Measurements from ENCODE around the gene TXK. TPM values are rescaled to one million over a fixed set of nuclear protein-coding genes. Genes with fewer than 3 reads are reported as not detected.
A peak's percentile ranks its signal among the peaks of the same experiment; 100 is the strongest.

TXK gene
- total and polyA plus RNA-seq, 2 donors from 2014 or later = 0.26 to 7.9 TPM

DNA sequence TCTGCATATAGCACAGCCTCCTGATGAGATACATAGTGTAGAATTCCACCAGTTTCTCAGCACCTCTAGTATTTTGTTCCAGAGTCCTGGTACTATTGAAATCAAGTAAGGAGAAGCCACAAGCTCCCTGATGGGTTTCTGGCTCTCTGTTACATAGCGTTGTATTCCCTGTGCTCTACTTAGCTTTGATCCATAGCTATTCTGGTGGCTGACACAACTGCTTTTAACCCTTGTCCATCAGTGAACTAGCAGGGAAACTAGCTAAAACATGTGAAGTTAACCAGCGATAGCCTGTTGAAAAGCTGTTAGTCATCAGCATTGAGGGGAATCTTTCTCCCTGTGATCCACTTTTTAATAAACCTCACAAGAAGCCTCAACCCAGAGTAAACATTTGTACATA lies 90.5 kb downstream of the TXK start:
- Histone ChIP-seq H3K27ac (ENCODE audit: low read depth in 2 of 2, low read length in 2 of 2) (no peak overlapping the region), H3K4me1 (ENCODE audit: control insufficient read depth in 2 of 3, insufficient read depth in 2 of 3, low read depth in 1 of 3, low read length in 3 of 3) (peaks cover 0 to 15% (median 4%) of the 10 kb centered on the region in 3 donors), H3K9me3 (ENCODE audit: control insufficient read depth in 2 of 3, insufficient read depth in 1 of 3, low read length in 3 of 3) (no peaks in the 10 kb centered on the region), H3K9ac (ENCODE audit: low read length in 3 of 3) (no peak overlapping the region), H3K27me3 (ENCODE audit: control insufficient read depth, insufficient read depth, low read length) (no peaks in the 10 kb centered on the region), H3K36me3 (ENCODE audit: control insufficient read depth in 2 of 3, insufficient read depth in 3 of 3, low read length in 3 of 3) (no peaks in the 10 kb centered on the region), H3K4me3 (ENCODE audit: low read length in 3 of 3) (no peak overlapping the region)
- intact Hi-C loops (cut with DNase I) = no loop called here
- no peak for DNase-seq
- no peak for FAIRE-seq
- TF ChIP-seq, protein P1, sequence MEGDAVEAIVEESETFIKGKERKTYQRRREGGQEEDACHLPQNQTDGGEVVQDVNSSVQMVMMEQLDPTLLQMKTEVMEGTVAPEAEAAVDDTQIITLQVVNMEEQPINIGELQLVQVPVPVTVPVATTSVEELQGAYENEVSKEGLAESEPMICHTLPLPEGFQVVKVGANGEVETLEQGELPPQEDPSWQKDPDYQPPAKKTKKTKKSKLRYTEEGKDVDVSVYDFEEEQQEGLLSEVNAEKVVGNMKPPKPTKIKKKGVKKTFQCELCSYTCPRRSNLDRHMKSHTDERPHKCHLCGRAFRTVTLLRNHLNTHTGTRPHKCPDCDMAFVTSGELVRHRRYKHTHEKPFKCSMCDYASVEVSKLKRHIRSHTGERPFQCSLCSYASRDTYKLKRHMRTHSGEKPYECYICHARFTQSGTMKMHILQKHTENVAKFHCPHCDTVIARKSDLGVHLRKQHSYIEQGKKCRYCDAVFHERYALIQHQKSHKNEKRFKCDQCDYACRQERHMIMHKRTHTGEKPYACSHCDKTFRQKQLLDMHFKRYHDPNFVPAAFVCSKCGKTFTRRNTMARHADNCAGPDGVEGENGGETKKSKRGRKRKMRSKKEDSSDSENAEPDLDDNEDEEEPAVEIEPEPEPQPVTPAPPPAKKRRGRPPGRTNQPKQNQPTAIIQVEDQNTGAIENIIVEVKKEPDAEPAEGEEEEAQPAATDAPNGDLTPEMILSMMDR (IDR thresholded peaks at IDR 0.05; ENCODE audit: borderline replicate concordance, extremely low read depth, insufficient read depth) = no peak

DNA sequence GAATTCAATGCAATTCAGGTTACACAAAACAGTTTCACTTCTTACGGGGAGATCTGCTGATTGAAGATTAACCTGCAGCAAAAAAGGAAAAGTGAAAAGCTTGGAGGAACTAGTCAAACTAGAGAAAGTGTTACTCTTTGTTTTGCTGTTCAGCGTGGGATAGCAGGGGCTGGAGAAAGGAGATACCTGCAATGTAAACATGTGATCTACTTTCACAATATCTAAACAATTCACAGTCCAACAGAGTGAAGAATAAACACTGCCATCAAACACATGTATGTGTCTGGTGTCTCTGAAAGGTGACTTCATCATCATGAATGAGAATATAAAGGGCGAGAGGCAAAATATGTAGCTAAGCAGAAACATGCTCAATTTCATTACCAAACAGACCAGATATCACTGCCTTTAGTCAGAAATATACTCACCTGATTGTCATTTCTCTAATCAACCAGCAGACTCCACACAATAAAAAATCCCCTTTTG lies 91.0 kb downstream of the TXK start:
- TF ChIP-seq, protein P1 (IDR thresholded peaks at IDR 0.05; ENCODE audit: borderline replicate concordance, extremely low read depth, insufficient read depth) = no peak
- Histone ChIP-seq H3K36me3 (ENCODE audit: control insufficient read depth in 2 of 3, insufficient read depth in 3 of 3, low read length in 3 of 3) (no peaks in the 10 kb centered on the region), H3K4me1 (ENCODE audit: control insufficient read depth in 2 of 3, insufficient read depth in 2 of 3, low read depth in 1 of 3, low read length in 3 of 3) (peaks cover 0 to 14% (median 4%) of the 10 kb centered on the region in 3 donors), H3K27ac (ENCODE audit: low read depth in 2 of 2, low read length in 2 of 2) (peak overlapping the region in 1 of 2 donors; percentile 15), H3K4me3 (ENCODE audit: low read length in 3 of 3) (peak overlapping the region in 2 of 3 donors; percentile 27 to 36), H3K9me3 (ENCODE audit: control insufficient read depth in 2 of 3, insufficient read depth in 1 of 3, low read length in 3 of 3) (no peaks in the 10 kb centered on the region), H3K27me3 (ENCODE audit: control insufficient read depth, insufficient read depth, low read length) (no peaks in the 10 kb centered on the region), H3K9ac (ENCODE audit: low read length in 3 of 3) (no peak overlapping the region)
- intact Hi-C loops (cut with DNase I) = no loop called here
- DNase-seq (peak in 1 of 5 donors; percentile 46), FAIRE-seq (no peak)

DNA sequence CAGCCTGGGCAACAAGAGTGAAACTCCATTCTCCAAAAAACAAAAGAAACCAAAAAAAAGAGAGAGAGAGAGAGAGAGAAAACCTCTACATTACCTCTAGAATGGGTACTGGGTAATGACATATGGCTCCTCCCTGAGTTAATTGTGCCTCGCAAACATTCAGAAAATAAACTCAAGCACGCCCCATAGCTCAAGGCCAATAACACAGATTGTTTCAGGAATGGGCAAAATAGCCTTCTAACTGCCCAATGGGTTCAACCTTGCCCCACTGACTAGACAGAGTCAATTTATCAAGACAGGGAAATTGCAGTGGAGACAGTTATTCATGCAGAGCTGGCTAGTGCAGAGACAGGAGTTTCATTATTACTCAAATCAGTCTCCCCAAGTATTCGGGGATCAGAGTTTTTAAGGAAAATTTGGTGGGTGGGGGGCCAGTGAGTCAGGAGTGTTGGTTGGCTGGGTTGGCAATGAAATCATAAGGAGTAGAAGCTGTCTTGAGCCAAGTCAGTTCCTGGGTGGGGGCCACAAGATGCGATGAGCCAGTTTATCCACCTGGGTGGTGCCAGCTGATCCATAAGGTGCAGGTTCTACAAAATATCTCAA lies 92.4 kb downstream of the TXK start:
- Histone ChIP-seq H3K27ac (ENCODE audit: low read depth in 2 of 2, low read length in 2 of 2) (no peak overlapping the region), H3K27me3 (ENCODE audit: control insufficient read depth, insufficient read depth, low read length) (no peaks in the 10 kb centered on the region), H3K4me3 (ENCODE audit: low read length in 3 of 3) (no peak overlapping the region), H3K9me3 (ENCODE audit: control insufficient read depth in 2 of 3, insufficient read depth in 1 of 3, low read length in 3 of 3) (no peaks in the 10 kb centered on the region), H3K36me3 (ENCODE audit: control insufficient read depth in 2 of 3, insufficient read depth in 3 of 3, low read length in 3 of 3) (no peaks in the 10 kb centered on the region), H3K9ac (ENCODE audit: low read length in 3 of 3) (no peak overlapping the region), H3K4me1 (ENCODE audit: control insufficient read depth in 2 of 3, insufficient read depth in 2 of 3, low read depth in 1 of 3, low read length in 3 of 3) (peaks cover 0 to 8% (median 0%) of the 10 kb centered on the region in 3 donors)
- no peak for DNase-seq
- TF ChIP-seq, protein P1 (IDR thresholded peaks at IDR 0.05; ENCODE audit: borderline replicate concordance, extremely low read depth, insufficient read depth) = no peak
- no peak for FAIRE-seq
- intact Hi-C loops (cut with DNase I) = no loop called here

All from kidney (tissue), 14 donors.